NOMO-1 treated with dmso at 0.1 percent for 144 hours (cell line): ENCODE data around the gene HDGFL2.
A peak's percentile ranks its signal among the peaks of the same experiment; 100 is the strongest.
"Not testable (repeated sequence)": the region's sequence is repeated elsewhere in the genome, so short reads cannot be mapped to it uniquely, and the experiment has no call there.

ENCODE experiments used
- DNase-seq: peaks from one replicate; lab custom pipeline; 2025; ENCODE audit not compliant: unreplicated experiment; lab: John Stamatoyannopoulos, UW

Gene HDGFL2

DNA sequence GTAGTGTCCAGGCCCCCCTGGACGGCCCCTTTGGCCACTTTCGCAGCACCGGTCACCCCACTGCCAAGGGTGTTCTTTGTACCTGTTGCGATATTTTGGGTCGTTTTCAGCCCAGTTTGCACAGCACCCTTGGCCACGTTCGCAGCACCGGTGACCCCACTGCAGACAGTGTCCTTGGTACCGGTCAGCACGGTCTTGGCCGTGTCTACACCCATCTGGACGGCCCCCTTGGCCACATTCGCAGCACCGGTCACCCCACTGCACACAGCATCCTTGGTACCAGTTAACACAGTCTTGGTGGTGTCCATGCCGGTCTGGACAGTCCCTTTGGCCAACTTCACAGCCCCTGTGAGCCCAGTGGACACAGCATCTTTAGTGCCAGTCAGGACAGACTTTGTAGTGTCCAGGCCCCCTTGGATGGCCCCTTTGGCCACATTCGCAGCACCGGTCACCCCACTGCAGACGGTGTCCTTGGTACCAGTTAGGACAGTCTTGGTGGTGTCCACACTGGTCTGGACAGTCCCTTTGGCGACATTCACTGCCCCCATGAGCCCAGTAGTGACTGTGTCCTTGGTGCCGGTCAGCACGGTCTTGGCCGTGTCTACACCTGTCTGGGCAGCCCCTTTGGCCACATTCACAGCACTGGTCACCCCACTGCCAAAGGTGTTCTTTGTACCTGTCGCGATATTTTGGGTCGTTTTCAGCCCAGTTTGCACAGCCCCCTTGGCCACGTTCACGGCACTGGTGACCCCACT lies 39.4 kb downstream of the HDGFL2 start:
- DNase-seq: no peak

DNA sequence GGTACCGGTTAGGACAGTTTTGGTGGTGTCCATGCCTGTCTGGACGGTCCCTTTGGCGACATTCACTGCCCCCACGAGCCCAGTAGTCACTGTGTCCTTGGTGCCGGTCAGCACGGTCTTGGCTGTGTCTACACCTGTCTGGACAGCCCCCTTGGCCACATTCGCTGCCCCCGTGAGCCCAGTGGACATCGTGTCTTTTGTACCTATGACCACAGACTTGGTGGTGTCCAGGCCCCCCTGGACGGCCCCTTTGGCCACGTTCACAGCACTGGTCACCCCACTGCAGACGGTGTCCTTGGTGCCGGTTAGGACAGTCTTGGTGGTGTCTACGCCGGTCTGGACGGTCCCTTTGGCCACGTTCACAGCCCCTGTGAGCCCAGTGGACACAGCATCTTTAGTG lies 40.0 kb downstream of the HDGFL2 start:
- DNase-seq: no peak

DNA sequence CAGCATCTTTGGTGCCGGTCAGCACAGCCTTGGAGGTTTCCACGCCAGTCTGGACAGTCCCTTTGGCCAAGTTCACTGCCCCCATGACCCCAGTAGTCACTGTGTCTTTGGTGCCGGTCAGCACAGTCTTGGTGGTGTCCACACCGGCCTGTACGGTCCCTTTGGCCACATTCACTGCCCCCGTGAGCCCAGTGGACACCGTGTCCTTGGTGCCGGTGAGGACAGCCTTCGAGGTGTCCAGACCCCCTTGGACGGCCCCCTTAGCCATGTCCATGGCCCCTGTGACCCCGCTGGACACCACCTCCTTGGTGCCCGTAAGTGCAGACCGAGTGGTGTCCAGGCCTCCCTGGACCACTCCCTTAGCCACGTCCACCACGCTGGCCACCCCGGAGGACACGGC lies 41.2 kb downstream of the HDGFL2 start:
- DNase-seq: no peak

DNA sequence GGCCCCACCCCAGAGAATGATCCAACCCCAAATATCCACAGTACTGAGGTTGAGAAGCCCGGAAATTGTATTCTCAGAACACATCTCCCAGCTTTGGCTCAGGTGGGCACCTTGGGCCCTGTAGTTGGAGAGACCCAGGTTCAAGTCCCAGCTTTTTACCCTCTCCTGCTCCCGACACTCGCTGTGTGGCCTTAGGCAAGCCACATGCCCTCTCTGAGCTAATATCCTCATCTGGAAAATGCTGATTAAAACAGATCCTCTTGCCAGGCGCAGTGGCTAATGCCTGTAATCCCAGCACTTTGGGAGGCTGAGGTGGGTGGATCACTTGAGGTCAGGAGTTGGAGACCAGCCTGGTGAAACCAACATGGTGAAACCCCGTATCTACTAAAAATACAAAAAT lies 43.6 kb downstream of the HDGFL2 start:
- DNase-seq: no peak

DNA sequence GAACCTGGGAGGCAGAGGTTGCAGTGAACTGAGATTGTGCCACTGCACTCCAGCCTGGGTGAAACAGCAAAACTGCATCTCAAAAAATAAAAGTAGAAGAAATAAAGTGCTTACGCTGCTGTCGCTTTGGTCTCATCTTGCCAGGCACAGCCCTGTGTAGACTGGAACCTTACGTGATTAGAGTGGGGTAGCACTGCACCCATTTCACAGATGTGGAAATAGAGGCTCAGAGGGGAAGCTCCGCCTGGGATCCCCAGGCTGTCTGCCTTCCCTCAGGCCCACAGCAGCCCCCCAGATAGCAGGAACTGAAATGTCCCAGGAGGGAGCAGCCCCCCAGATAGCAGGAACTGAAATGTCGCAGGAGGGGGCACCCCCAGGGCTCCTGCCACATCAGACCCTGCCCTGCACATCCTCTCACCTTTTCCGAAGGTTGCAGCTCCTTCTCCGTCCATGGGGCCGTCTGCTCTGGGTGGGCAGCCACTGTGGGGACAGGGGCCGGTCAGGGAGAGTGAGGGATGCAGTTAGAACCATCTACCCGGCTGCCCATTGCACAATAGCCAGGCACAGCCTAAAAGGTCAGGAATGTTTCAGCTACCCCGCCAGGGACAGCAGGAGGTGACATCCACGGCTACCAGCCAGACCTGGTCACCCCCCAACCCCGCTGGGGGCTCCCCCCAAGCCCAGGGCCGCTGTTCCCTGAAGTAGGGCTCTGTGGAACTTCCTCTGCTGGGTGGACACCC lies 44.3 kb downstream of the HDGFL2 start:
- DNase-seq: no peak

DNA sequence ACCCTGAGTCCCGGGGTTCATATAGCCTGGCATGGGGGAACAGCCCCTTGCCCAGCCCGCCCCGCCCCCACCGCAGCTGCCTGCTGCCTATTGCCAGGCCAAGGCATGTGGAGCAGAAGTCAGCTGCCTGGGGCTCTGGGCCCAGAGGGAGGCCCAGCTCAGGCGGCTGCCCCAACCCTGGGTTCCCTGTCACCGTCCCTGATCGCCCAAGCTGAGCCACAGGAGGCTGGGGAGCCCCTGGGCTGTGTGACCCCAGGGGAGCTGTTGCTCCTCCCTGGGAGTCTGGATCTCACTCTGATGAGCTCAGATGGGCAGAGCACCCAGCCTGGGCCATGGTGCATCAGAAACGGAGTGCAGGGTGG lies 44.8 kb downstream of the HDGFL2 start:
- no peak for DNase-seq

DNA sequence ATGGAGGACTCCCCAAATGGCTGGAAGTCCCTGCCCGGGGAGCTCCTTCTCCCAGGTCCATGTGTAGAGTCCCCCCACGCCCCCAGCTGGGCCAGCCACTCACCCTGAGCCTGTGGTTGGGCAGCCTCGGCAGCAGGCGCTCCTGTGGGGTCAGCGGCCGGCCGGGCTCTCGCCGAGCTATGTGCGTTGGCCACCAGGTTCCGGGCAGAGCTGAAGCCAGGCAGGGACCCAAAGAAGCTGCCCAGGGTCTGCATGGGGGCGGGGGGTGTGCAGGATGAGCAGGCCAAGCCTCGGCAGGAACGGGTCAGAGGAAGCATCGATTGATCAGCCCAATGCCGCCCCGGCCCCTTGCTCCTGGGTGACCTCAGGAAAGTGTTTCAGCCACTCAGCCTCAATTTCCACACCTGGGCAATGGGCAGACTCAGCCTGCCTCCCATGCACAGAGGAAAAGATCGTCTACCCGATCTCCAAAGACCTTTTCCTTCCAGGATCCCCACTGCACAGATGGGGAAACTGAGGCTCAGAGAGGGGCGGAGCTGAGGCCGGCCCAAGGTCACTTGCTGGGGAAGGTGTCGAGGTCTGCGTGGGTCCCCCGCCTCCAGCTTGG lies 45.5 kb downstream of the HDGFL2 start:
- no peak for DNase-seq

DNA sequence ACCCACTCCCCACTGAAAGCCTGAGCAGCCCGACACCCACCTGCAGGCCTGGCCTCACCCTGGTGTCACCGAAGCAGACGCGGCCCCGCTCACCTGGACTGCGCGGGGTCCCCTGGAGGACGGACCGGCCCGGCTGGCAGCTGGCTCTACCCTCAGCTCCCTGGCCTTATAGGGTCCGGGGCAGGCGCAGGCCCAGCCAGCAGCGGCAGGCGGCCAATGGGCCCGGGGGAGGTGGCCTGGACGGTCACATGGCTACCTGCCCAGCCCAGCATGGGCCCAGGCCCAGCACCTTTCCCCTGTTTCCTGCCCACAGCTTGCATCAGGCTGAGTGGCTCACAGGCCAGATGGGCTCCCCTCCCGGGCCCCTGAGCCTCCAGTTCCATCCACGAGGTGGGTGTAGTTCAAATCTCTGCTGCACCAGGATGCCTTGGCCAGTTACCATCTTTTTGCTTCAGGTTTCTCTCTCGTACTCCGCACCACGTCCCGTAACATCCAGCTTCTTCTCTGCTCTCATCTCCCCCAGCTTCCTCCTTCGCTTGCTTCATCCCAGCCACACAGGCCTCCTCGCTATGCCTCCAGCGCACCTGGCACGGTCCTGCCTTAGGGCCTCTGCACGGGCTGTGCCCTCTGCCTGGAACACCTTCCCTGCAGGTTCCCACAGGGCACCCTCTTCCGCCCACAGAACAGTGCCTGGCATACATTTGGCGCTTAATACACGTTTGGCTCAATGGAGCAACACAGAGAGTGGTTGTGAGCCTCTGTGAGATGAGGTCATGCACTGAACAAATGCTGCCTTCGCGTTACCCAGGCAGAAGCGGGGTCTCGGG lies 46.5 kb downstream of the HDGFL2 start, which contains the start of gene PLIN4:
Gene PLIN4 (minus strand): TSS at position 142 of the 827 bp plus-strand sequence. CDS start 214 bp downstream, outside the sequence.
- no peak for DNase-seq

DNA sequence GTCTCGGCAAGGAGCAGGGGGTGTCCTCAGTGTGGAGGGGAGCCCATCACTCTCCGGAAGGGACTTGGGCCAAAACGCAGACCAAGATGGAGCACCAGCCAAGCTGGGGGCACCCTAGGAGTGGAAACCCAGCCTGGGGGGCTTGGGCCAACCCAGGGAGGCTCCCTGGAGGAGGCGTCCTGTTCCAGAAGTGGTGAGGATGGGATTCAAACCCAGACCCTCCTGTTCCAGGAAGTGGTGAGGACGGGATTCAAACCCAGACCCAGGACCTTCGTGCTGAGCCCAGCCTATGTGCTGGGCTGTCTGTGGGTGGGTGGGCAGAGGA lies 47.0 kb downstream of the HDGFL2 start:
- no peak for DNase-seq

DNA sequence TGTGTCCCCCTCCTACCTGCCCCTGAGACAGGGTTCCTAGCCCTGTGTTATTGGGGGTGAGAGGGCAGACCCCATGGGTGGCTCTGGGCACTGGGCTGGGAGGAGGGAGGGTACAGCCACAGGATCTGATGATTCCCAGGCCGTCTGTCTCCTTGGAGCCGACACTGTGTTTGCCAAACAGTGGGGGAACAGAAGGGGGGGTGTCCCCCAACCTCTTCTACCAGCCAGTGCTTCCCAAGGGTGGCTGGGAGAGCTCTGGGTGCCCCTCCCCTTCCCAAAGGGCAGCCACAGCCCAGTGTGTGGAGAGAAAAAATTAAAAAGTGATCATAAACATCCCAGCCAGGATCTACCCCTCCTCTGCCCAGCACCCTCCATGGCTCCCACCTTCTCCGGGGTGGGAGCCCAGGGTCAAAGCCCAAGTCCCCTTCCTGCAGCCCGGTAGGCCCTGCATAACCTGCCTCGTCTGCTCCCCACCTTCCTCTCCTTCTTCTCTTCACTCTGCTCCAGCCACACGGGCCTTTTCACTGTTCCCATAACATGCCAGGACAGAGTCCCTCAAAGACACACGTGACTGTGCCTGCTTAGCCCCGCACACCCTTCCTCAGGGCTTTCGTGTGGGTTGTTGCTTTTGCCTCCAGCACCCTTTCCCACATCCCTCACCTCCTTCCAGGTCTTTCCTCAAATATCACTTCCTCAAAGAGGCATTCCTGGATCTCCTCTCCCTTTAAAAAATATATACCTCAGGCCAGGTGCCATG lies 47.6 kb downstream of the HDGFL2 start:
- DNase-seq: no peak

DNA sequence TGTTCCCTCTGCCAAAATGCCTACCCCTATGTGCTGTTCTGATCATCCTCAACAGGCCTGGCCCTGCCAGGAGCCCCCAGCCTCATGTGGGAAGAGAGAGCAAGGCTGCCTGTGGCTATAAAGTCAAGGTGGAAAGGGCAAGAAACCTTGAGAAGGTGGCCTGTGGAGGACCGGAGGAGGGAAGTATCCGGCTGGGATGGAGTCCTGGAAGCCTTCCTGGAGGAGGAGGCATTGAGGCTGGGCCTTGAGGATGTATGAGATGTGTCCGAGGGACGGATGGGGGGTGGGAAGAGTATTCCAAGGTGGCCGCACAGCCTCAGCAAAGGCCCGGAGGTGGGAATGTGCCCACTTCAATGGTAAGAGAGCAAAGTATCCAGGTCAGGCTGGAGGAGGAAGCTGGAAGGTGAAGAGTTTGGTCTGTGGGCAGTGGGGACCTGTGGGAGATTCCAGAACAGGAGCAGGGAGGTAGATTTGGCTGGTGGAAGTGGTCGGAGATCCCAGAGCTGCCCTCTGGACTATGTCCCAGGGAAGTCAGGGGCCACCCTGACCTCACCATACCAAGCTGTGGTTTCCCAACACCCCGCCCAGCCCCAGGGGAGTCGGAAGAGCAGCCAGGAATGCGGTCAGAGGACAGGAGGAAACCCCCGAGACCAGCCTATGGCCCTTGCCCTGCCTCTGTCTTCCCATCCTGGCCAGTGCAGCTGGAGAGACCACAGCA lies 49.2 kb downstream of the HDGFL2 start:
- no peak for DNase-seq

DNA sequence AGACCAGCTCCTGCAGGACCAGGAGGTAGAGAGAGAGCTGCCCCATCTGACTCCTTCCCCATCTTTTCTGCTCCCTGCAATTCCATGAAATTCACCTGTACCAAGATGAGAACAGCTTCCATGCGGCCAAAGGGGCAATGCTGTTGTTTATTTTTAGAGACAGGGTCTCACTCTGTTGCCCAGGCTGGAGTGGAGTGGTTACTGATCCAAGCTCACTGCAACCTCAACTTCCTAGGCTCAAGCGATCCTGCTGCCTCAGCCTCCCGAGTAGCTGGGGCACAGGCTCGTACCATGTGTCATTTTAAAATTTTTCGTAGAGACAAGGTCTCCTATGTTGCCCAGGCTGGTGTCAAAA lies 49.8 kb downstream of the HDGFL2 start:
- no peak for DNase-seq

DNA sequence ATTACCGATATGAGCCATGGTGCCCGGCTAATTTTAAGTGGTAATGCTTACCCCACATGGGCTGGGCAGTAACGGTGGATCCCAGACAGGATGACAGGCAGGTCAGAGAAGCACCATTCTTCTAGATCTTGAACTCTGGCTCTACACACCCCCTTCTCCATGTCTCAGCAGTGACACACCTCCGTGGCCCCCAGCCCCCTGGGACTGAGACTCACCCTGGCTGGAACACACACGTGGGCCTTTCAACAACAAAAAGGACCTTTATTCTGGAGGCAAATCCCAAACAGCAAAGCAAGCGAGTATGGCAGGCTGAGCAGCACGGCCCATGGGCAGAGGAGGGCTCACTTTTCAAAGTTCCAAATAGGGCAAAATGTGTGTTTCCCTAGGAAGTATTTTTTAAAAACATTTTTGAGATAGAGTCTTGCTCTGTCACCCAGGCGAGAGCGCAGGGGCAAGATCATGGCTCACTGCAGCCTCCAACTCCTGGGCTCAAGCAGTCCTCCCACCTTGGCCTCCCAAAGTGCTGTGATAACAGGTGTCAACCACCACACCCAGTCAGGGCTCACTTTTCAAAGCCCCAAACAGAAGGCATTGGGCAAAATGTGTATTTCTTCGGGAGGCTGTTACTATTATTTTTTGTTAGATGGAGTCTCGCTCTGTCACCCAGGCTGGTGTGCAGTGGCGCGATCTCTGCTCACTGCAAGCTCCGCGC lies 50.4 kb downstream of the HDGFL2 start:
- no peak for DNase-seq

DNA sequence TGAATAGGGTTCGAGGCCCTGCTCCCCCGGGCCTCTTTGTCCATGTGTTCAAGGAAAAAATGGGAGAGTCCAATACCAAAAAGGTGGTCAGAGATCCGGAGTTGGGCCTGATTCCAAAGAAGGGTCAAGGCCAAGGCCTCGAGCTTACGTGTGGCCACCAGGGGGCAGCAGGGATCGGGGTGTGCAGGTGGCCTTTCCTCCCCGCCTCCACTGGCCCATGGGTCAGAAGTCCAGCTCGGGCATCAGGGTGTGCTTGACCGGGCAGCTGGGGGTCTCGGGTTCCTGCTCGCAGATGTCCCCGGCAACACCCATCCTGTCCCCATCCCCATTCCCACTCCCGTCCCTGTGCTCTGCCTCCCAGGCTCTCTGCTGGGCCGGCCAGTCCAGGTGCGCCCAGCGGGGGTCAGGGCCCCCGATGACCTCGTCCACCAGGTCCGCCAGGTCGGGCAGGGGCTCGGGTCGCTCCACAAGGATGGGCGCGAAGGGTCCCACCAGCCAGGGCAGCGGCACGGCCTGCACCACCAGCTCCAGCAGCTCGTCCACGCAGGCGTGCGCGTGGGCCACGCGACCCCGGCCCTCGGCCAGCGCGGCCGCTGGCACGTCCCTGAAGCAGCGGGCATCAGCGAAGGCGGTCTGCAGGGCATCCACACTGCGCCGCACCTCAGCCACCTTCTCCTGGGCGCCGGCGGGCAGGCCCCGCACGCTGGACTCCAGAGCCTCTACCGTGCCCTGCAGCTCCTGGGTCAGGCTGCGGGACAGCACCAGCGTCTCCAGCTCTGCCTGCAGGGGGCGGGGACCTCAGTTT lies 51.4 kb downstream of the HDGFL2 start:
- DNase-seq: peak; percentile 13

DNA sequence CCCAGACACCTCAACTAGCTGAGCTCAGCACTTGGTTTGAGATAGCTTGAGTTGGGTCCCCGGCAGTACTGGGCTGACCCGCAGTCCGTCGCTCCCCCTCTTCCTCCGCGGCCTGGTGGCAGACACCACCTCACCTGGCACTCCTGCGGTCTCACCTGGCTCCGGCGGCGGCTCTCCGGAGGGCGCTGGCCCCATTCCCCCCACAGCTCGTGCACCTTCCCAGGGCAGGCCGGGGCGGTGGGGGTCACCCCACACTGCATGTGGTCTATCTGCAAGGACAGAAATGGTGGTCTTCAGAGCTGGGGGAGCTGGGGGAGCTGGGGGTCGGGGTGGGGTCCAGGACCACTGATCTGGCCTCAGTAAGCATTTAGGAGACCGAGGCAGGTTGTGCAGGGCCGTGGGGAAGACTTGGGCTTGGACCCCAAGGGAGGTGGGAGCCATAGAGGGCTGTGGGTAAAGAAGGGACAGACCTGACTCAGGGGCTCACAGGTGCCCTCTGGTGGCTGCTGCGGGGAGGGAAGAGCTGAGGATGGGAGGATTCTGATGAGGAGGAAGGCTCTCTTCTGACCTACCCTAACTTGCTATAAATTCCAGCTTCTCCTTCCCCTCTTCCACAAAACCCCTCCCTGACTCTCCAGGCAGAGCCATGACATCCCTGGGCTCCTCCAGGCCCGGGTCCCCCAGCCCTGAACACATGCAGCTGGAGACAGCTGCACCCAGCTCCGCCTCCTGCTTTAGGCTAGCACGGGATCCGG lies 52.9 kb downstream of the HDGFL2 start:
- no peak for DNase-seq

DNA sequence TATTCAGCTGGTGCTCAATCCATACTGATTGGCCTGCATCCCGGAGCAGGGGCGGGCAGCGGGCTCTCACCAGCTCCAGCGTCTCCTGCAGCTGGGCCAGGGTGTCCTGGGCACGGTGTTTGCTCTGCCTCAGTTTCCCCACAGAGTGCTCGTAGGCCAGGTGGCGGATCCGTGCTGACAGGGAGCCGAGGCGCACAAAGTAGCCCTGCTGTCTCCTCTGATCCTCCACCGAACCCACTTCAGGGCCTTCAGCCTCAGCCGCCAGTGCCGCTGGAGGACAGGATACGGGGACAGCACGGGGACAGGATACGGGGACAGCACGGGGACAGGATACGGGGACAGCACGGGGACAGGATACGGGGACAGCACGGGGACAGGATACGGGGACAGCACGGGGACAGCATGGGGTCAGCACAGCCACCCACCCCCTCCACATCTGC lies 53.5 kb downstream of the HDGFL2 start:
- DNase-seq: no peak

DNA sequence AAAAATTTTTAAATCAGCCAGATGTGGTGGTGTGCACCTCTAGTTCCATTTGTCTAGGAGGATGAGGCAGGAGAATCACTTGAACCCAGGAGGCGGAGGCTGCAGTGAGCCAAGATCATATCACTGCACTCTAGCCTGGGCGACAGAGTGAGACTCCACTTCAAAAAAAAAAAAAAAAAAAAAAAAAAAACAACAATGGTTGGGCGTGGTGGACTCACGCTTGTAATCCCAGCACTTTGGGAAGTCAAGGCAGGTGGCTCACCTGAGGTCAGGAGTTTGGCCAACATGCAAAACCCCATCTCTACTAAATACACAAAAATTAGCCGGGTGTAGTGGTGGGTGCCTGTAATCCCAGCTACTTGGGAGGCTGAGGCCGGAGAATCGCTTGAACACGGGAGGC lies 55.3 kb downstream of the HDGFL2 start:
- not testable (repeated sequence) for DNase-seq

DNA sequence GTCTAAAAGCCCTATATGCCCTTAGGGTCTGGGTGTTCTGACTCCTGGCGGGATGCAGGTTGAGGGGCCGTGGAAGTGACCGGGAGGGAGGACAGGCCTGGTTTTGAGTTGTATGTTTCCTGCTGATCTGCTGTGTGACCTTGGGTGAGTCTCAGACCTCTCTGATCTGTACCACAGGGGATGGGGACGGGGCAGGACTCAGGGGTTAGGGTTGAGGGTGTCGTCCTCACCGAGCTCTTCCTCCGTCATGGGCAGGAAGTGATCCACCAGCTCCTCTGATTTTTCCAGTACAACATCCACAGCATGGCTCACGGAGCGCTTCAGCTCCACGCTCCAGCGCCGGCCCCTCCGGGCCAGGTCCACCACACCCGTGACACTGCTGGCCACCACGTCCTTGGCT lies 56.7 kb downstream of the HDGFL2 start:
- DNase-seq: no peak
